Transverse colon (tissue), 4 donors: Measurements from ENCODE around the gene TMEM108.

ENCODE experiments used
- CTCF ChIP-seq, 5 experiments: fragments of 200-600 bp in 3 of 5; fragments of 450-650 bp in 2 of 5; sonication (generic) in 3 of 5; IDR thresholded peaks; 1 replicate in 2 of 5; 2 replicates in 3 of 5; pipeline ENCODE4 v1.5.1; 2016 to 2017; ENCODE audit warnings: antibody characterized with exemption in 5 of 5, inconsistent platforms in 3 of 5, mild to moderate bottlenecking in 2 of 5, moderate library complexity in 1 of 5
- POLR2AphosphoS5 ChIP-seq, 3 donors: sonication (generic); formaldehyde crosslinking; IDR thresholded peaks; one replicate each; pipeline ENCODE4 v1.6.1; 2016; ENCODE audit warnings: antibody characterized with exemption in 3 of 3

- TF ChIP-seq POLR2AphosphoS5 (IDR thresholded peaks at IDR 0.05): no peak
- TF ChIP-seq CTCF (IDR thresholded peaks at IDR 0.05): no peak
Observed at GRCh38 chr3:133280586-133280985, 242.4 kb downstream of the TMEM108 start.
